A673 (cell line): Measurements from ENCODE around the gene NPM3. TPM values are rescaled to one million over a fixed set of nuclear protein-coding genes. Genes with fewer than 3 reads are reported as not detected.

Source experiments
- BruUV-seq: library from RNA; stranded (reverse); fragments of 400-500 nt; replicated peaks from 2 replicates; lab custom pipeline; 2021; lab: Mats Ljungman, UMichigan
- CTCF ChIA-PET: fragments of 300-600 bp; sonication (Branson Sonifier 250); formaldehyde crosslinking; loops from one replicate; lab custom pipeline; 2022; ENCODE audit warnings: antibody characterized with exemption; lab: Charles Lee
- POLR2A ChIA-PET: fragments of 300-600 bp; sonication (Branson Sonifier 250); formaldehyde crosslinking; loops from one replicate; lab custom pipeline; 2022; ENCODE audit warnings: antibody characterized with exemption; ENCODE audit not compliant: low non-redundant PET; lab: Charles Lee
- DNase-seq: peaks from one replicate; pipeline ENCODE4 v3.0.0-alpha.2; 2015; ENCODE audit warnings: low spot score
- H3K27ac ChIP-seq: fragments of 200-600 bp; sonication (generic); 2 replicates; pipeline ENCODE4 v1.5.1; 2016; ENCODE audit warnings: mixed run types, low read depth, mild to moderate bottlenecking, mixed read lengths, antibody characterized with exemption, low read length; ENCODE audit not compliant: poor library complexity, severe bottlenecking
- H3K27me3 ChIP-seq: fragments of 200-600 bp; sonication (generic); replicated peaks from 2 replicates; pipeline ENCODE4 v1.6.1; 2017; ENCODE audit warnings: mixed run types, low read depth, mild to moderate bottlenecking, mixed read lengths, antibody characterized with exemption, low read length; ENCODE audit not compliant: insufficient read depth, poor library complexity
- H3K36me3 ChIP-seq: fragments of 200-600 bp; sonication (generic); 2 replicates; pipeline ENCODE4 v1.6.1; 2016; ENCODE audit warnings: mixed run types, mild to moderate bottlenecking, mixed read lengths, antibody characterized with exemption, low read length; ENCODE audit not compliant: insufficient read depth, poor library complexity, severe bottlenecking
- H3K4me1 ChIP-seq: fragments of 200-600 bp; sonication (generic); 2 replicates; pipeline ENCODE4 v1.6.1; 2017; ENCODE audit warnings: mixed run types, mild to moderate bottlenecking, mixed read lengths, antibody characterized with exemption, low read length; ENCODE audit not compliant: insufficient read depth, poor library complexity, severe bottlenecking
- H3K4me3 ChIP-seq: fragments of 200-600 bp; sonication (generic); 2 replicates; pipeline ENCODE4 v1.5.1; 2016; ENCODE audit warnings: low read depth, mixed run types, mild to moderate bottlenecking, mixed read lengths, low read length; ENCODE audit not compliant: poor library complexity, severe bottlenecking
- H3K9me3 ChIP-seq: fragments of 200-600 bp; sonication (generic); 2 replicates; pipeline ENCODE4 v1.6.1; 2016; ENCODE audit warnings: mixed run types, low read depth, mild to moderate bottlenecking, mixed read lengths, antibody characterized with exemption, low read length; ENCODE audit not compliant: poor library complexity, severe bottlenecking
- EZH2 ChIP-seq: fragments of 200-600 bp; sonication (generic); IDR thresholded peaks from 2 replicates; pipeline ENCODE4 v1.6.1; 2017; ENCODE audit warnings: borderline replicate concordance, low read depth, mild to moderate bottlenecking, mixed read lengths, antibody characterized with exemption, low read length; ENCODE audit not compliant: poor library complexity, severe bottlenecking
- intact Hi-C: fragments of 100-400 bp; cut with micrococcal nuclease; formaldehyde crosslinking; loops from one replicate; pipeline ENCODE4 v1.10.0; 2022; ENCODE audit not compliant: unreplicated experiment
- total RNA-seq: library from RNA; stranded (reverse); gene quantifications from 2 replicates; pipeline ENCODE4 v1.2.3, GENCODE V29; 2021
- TF ChIP-seq, protein P1 (sequence below): fragments of 300-800, 200-600 bp; sonication (generic); conservative IDR thresholded peaks from 2 replicates; pipeline ENCODE4 v1.5.1; 2017; ENCODE audit warnings: low read depth, mild to moderate bottlenecking, antibody characterized with exemption, low read length, moderate library complexity, mixed read lengths

Gene NPM3
- total RNA-seq, 1 experiment from 2014 or later = 98.2 TPM

- intact Hi-C loops = no loop called here
- CTCF ChIA-PET = no interaction called here
- H3K27me3 ChIP-seq = no peaks in the 10 kb centered on the region
- H3K36me3 ChIP-seq = no peaks in the 10 kb centered on the region
- TF ChIP-seq, protein P1, sequence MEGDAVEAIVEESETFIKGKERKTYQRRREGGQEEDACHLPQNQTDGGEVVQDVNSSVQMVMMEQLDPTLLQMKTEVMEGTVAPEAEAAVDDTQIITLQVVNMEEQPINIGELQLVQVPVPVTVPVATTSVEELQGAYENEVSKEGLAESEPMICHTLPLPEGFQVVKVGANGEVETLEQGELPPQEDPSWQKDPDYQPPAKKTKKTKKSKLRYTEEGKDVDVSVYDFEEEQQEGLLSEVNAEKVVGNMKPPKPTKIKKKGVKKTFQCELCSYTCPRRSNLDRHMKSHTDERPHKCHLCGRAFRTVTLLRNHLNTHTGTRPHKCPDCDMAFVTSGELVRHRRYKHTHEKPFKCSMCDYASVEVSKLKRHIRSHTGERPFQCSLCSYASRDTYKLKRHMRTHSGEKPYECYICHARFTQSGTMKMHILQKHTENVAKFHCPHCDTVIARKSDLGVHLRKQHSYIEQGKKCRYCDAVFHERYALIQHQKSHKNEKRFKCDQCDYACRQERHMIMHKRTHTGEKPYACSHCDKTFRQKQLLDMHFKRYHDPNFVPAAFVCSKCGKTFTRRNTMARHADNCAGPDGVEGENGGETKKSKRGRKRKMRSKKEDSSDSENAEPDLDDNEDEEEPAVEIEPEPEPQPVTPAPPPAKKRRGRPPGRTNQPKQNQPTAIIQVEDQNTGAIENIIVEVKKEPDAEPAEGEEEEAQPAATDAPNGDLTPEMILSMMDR = no peak
- no peak for TF ChIP-seq EZH2
- no peak overlapping the region for H3K4me3 ChIP-seq
- no peaks in the 10 kb centered on the region for H3K4me1 ChIP-seq
- H3K9me3 ChIP-seq = no peaks in the 10 kb centered on the region
- no peak overlapping the region for H3K27ac ChIP-seq
- POLR2A ChIA-PET = no interaction called here
- DNase-seq = no peak
- no TSS peak for BruUV-seq
Observed at GRCh38 chr10:101745074-101745696, 38.1 kb downstream of the NPM3 start.

DNA sequence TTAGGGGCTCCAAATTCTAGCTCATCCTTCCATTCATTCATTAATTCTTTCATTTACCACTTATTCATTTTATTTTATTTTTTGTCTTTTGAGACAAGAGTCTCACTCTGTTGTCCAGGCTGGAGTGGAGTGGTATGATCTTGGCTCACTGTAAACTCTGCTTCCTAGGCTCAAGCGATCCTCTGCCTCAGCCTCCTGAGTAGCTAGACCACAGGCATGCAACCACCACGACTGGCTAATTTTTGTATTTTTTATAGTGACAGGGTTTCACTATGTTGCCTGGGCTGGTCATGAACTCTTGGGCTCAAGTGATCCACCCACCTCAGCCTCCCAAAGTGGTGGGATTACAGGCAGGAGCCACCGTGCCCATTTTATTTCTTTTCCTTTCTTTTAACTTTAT is 39.0 kb downstream of the NPM3 start:
- intact Hi-C loops = no loop called here
- no peak overlapping the region for H3K4me3 ChIP-seq
- H3K36me3 ChIP-seq = no peaks in the 10 kb centered on the region
- no peaks in the 10 kb centered on the region for H3K27me3 ChIP-seq
- H3K9me3 ChIP-seq = no peaks in the 10 kb centered on the region
- POLR2A ChIA-PET = no interaction called here
- H3K27ac ChIP-seq = no peak overlapping the region
- no peaks in the 10 kb centered on the region for H3K4me1 ChIP-seq
- BruUV-seq = no TSS peak
- TF ChIP-seq EZH2 = no peak
- TF ChIP-seq, protein P1 = no peak
- DNase-seq = no peak
- CTCF ChIA-PET = no interaction called here

- TF ChIP-seq EZH2 = no peak
- TF ChIP-seq, protein P1 = no peak
- ChIA-PET POLR2A (no interaction called here), CTCF (interaction anchor here (0.6 kb wide), 1 partner anchor 221 kb away, joined by 5 read pairs; no protein-coding TSS in a partner anchor)
- no peak overlapping the region for H3K27ac ChIP-seq
- no peaks in the 10 kb centered on the region for H3K9me3 ChIP-seq
- no peak for DNase-seq
- intact Hi-C loops = no loop called here
- no peak overlapping the region for H3K4me3 ChIP-seq
- H3K4me1 ChIP-seq = no peaks in the 10 kb centered on the region
- H3K36me3 ChIP-seq = no peaks in the 10 kb centered on the region
- no TSS peak for BruUV-seq
- no peaks in the 10 kb centered on the region for H3K27me3 ChIP-seq
Observed at GRCh38 chr10:101741938-101742337, 41.3 kb downstream of the NPM3 start.
